Muscle of back (tissue), 13 donors: ENCODE measurements around the gene C15orf61. TPM values are rescaled to one million over a fixed set of nuclear protein-coding genes. Genes with fewer than 3 reads are reported as not detected.

Source experiments
- DNase-seq, 3 donors: peaks; one replicate each; pipeline versions ENCODE4 v3.0.0 to v3.0.0-alpha.2; 2013
- long read RNA-seq, 9 donors: transcript quantifications; one replicate each; lab custom pipeline, GENCODE V29; 2026
- polyA plus RNA-seq, 10 donors: library from polyadenylated mRNA; unstranded; fragments of 120-200 nt; gene quantifications; one replicate each; pipeline ENCODE4 v1.2.1, GENCODE V29; 2013; ENCODE audit not compliant: insufficient read length in 10 of 10

Gene C15orf61
- polyA plus RNA-seq: 1 to 10 TPM; 6.4 to 8.8 (median 7.6) TPM
- long read RNA-seq, donor 1, full-length matches to known transcripts: 23 of 23 reads
- long read RNA-seq, donor 1, partial matches to known transcripts: 0 of 23 reads
- long read RNA-seq, donor 1, other reads (novel, unspliced or antisense): 0 of 23 reads
- long read RNA-seq, donor 2, full-length matches to known transcripts: 15 of 15 reads
- long read RNA-seq, donor 2, partial matches to known transcripts: 0 of 15 reads
- long read RNA-seq, donor 2, other reads (novel, unspliced or antisense): 0 of 15 reads
- long read RNA-seq, donor 3: 0 reads
- long read RNA-seq, donor 4, full-length matches to known transcripts: 24 of 24 reads
- long read RNA-seq, donor 4, partial matches to known transcripts: 0 of 24 reads
- long read RNA-seq, donor 4, other reads (novel, unspliced or antisense): 0 of 24 reads
- long read RNA-seq, donor 5, full-length matches to known transcripts: 45 of 45 reads
- long read RNA-seq, donor 5, partial matches to known transcripts: 0 of 45 reads
- long read RNA-seq, donor 5, other reads (novel, unspliced or antisense): 0 of 45 reads
- long read RNA-seq, donor 6, full-length matches to known transcripts: 21 of 21 reads
- long read RNA-seq, donor 6, partial matches to known transcripts: 0 of 21 reads
- long read RNA-seq, donor 6, other reads (novel, unspliced or antisense): 0 of 21 reads
- long read RNA-seq, donor 7, full-length matches to known transcripts: 13 of 13 reads
- long read RNA-seq, donor 7, partial matches to known transcripts: 0 of 13 reads
- long read RNA-seq, donor 7, other reads (novel, unspliced or antisense): 0 of 13 reads
- long read RNA-seq, donor 8, full-length matches to known transcripts: 15 of 15 reads
- long read RNA-seq, donor 8, partial matches to known transcripts: 0 of 15 reads
- long read RNA-seq, donor 8, other reads (novel, unspliced or antisense): 0 of 15 reads
- long read RNA-seq, donor 9, full-length matches to known transcripts: 4 of 4 reads
- long read RNA-seq, donor 9, partial matches to known transcripts: 0 of 4 reads
- long read RNA-seq, donor 9, other reads (novel, unspliced or antisense): 0 of 4 reads

GRCh38 chr15:67521029-67521782 is at the start of gene C15orf61:
Gene C15orf61, plus strand, starts transcription at chr15:67521131. Its CDS starts 118 bp downstream, at chr15:67521249.
- DNase-seq: peak; percentile 87 to 94 (median 91)

GRCh38 chr15:67472957-67473356 is 48.0 kb upstream of the C15orf61 start:
- no peak for DNase-seq

DNA sequence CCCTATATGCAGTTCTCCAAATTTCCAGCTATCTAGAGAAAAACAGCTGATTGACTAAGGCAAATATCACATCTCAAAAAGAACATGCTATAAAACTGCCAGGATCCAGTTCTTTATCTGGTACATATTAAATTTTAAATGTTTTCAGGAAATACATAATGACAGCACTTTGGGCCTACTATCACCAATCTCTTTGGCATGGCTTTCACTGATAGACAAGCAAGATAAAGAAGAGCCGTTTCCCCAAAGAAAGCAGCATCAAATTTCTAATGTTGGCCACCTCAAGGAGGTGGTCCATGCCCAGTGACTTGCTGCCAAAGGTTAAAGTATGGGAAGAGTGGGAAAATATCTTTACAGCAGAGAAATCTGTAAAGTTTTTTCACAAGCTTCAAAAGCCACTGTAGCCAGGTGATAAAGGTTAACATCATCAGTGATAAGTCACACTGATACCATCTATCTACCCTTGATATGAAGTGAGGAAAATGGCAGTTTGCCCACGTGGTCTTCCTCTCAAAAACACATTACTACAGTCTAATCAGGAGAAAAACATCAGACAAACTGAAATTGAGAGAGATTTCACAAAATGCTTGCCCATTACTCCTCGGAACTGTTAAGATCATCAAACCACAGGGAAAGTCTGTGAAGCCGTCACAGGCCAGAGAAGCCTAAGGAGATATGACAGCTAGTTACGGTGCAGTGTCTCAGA is 46.4 kb upstream of the C15orf61 start:
- no peak for DNase-seq

GRCh38 chr15:67479781-67480505 is 41.0 kb upstream of the C15orf61 start:
- peak; percentile 56 to 84 (median 74) for DNase-seq

- peak in 1 of 3 donors; percentile 31 for DNase-seq
Observed at GRCh38 chr15:67480741-67481140, 40.2 kb upstream of the C15orf61 start.

GRCh38 chr15:67481680-67482079 is 39.3 kb upstream of the C15orf61 start:
- DNase-seq: no peak

DNA sequence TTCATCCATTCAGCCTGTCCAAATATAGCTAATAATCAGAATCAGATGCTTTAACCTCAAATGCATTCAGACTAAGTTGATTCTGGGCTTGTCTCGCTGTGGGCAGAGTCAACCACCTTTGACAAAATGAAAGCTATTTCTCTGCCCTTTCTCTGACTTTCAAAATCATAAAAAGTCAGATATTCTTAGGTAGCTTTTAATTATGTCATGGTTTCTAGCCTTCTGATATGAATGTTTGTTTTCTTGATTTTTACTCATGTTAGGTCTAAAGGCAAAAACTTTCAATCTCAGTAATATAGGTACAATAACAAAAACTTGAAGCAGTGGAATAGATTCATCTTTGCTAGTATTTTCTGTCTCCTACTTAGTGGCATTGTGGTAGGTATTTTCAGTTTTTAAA is 25.3 kb upstream of the C15orf61 start:
- DNase-seq: no peak

DNA sequence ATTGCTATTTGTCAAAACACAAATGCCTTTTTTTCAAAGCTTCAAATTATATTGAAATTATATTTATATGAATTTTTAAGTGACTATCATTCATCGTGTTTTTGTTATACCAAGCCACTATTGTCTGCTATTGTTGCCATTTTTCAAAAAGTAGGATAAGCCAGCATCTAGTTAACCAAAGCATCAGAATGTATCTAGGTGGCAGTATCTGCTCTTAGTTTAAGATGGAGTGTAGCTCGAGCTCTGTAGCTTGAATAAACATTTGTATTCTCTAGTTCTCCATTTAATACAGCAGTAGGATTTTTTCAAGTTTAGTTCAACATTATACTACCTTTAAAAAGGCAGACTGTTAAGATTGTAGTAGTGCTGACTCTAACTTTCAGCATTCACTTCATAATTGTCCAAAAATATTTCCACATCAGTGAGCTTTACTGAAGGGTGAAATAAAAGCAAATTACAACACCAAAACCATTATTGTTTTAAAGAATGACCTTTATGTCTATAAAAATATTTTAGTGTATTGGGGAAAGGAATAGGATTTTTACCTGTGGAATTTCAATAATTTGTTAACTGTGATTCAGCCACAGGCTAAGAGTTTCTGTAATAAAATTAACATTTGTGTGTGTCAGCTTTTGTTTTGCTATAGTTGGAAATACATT is 19.6 kb upstream of the C15orf61 start:
- DNase-seq: peak in 1 of 3 donors; percentile 34

GRCh38 chr15:67501836-67502461 is 19.0 kb upstream of the C15orf61 start:
- DNase-seq: no peak

GRCh38 chr15:67504056-67504455 is 16.9 kb upstream of the C15orf61 start:
- no peak for DNase-seq

- DNase-seq: peak in 1 of 3 donors; percentile 22
Observed at GRCh38 chr15:67504796-67505195, 16.1 kb upstream of the C15orf61 start.

DNA sequence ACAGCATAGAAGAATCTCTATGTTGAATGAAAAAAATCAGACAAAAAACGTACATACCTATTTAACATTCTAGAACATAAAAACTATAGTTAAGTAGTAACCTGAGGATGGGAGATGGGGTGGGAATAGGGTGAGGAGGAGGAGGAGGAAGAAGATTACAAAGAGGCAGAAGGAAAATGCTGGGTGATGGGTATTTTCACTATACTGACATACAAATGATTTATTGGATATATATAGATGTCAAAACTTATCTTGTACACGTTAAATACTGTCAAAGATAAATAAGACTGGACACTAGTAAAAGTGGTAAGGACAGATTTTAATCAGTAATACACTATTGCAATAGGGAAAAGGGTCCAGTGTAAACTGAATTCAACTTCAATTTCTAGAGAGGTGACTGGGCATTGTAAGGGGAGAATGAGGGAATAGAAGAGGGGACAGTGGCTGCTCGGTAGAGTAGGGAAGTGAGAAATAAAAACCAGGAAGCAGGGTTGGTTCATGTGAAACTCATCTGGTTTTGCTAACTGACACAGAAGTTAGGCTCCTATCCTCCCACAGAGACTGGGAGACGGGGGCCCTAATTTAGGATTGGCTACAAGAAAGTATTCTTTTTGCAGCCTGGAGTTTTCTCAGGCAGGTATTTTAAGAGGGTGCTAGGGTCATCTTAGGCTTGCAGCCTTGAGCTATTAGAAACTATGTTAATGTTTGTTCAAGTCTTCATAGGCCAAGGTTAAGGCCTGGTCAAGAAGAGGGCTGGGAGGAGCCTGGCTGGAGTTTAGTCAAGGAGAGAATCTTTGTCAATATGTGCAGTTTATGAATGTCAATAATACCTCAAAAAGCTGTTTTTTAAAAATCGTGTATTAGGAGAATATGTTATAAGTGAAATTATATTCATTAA is 15.0 kb upstream of the C15orf61 start:
- no peak for DNase-seq

DNA sequence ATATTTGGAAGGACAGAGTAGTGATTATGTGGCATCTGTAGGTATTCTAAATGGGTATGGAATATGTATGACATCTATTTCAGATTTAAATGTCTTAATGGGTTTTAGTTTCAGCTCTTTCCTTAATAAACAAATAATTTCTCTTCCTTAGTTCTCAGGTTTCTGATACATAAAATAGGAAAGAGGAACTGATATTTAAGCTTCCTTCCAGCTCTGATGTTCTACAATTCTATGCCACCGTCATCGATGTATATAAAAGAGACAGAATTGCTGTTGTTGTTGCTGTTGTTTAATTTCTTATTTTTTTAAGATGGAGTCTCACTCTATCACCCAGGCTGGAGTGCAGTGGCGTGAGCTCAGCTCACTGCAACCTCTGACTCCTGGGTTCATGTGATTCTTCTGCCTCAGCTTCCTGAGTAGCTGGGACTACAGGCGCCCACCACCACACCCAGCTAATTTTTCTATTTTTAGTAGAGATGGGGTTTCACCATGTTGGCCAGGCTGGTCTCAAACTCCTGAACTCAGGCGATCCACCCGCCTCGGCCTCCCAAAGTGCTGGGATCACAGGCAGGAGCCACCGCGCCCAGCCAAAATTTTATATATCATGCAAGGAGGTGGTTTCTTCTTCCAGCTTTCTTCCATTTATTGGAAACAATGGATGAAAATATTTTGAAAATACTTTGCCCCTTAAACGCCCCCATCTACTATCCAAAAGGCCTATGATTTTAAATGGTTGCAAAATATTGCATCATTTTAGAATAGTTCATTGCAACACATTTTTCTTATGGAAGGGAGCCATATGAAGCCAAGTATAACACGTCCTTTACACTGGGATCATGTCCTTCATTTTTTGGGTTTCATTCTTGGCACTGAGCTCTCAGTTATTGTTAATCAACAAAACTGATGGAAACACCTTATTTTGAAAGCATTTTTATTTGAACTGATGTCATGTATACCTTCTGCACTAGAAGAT is 13.9 kb upstream of the C15orf61 start:
- DNase-seq: peak in 1 of 3 donors; percentile 12

- DNase-seq: peak in 1 of 3 donors; percentile 15
Observed at GRCh38 chr15:67508407-67508806, 12.5 kb upstream of the C15orf61 start.

GRCh38 chr15:67509918-67510317 is 11.0 kb upstream of the C15orf61 start:
- DNase-seq: no peak

- DNase-seq: peak in 1 of 3 donors; percentile 61
Observed at GRCh38 chr15:67510597-67511190, 10.2 kb upstream of the C15orf61 start.
